ENCODE results near the gene SNX32.

Gene SNX32

GRCh38 chr11:65883786-65884715 lies 50.3 kb downstream of the SNX32 start:
- no peak for DNase-seq (ENCODE audit: extremely low read depth, low read depth)

GRCh38 chr11:65884716-65885092 lies 50.9 kb downstream of the SNX32 start:
- DNase-seq (ENCODE audit: extremely low read depth, low read depth), result no peak
- peak; percentile 100 for TF ChIP-seq CTCF (IDR thresholded peaks at IDR 0.05; ENCODE audit: low read depth, low read length)

More at GRCh38 chr11:65883786-65884715, 50.3 kb downstream of the SNX32 start:
- TF ChIP-seq CTCF (IDR thresholded peaks at IDR 0.05; ENCODE audit: low read depth, low read length), result no peak

GRCh38 chr11:65885231-65885630 lies 51.5 kb downstream of the SNX32 start:
- DNase-seq (ENCODE audit: extremely low read depth, low read depth), result no peak
- no peak for TF ChIP-seq CTCF (IDR thresholded peaks at IDR 0.05; ENCODE audit: low read depth, low read length)

GRCh38 chr11:65885808-65886536 lies 52.2 kb downstream of the SNX32 start:
- TF ChIP-seq CTCF (IDR thresholded peaks at IDR 0.05; ENCODE audit: low read depth, low read length), result no peak
- DNase-seq (ENCODE audit: extremely low read depth, low read depth), result no peak

GRCh38 chr11:65886826-65887722 lies 53.3 kb downstream of the SNX32 start:
- no peak for TF ChIP-seq CTCF (IDR thresholded peaks at IDR 0.05; ENCODE audit: low read depth, low read length)
- DNase-seq (ENCODE audit: extremely low read depth, low read depth), result no peak

GRCh38 chr11:65887723-65888162 lies 54.0 kb downstream of the SNX32 start:
- TF ChIP-seq CTCF (IDR thresholded peaks at IDR 0.05; ENCODE audit: low read depth, low read length), result no peak
- no peak for DNase-seq (ENCODE audit: extremely low read depth, low read depth)
